Measurements from ENCODE around the gene MYL1.

MYL1 gene

DNA sequence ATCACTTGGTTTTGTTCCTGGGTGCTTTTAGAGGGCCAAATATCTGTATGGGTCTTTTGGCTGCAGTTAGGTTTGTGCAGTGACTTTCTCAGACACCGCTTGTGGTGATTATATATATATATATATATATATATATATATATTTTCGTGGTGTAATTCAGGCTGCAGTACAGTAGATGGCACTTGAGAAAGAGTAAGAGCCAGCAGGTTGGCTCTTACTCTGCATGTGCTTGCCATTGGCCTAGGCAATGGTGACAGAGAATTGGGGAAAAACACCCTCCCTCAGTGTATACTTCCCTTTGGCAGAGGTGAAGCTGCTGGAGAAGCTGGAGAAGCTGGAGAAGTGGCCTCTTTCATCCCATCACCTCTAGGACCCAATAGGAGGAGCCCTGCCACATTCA, 22.2 kb upstream of the MYL1 start:
- TF ChIP-seq, protein P1, sequence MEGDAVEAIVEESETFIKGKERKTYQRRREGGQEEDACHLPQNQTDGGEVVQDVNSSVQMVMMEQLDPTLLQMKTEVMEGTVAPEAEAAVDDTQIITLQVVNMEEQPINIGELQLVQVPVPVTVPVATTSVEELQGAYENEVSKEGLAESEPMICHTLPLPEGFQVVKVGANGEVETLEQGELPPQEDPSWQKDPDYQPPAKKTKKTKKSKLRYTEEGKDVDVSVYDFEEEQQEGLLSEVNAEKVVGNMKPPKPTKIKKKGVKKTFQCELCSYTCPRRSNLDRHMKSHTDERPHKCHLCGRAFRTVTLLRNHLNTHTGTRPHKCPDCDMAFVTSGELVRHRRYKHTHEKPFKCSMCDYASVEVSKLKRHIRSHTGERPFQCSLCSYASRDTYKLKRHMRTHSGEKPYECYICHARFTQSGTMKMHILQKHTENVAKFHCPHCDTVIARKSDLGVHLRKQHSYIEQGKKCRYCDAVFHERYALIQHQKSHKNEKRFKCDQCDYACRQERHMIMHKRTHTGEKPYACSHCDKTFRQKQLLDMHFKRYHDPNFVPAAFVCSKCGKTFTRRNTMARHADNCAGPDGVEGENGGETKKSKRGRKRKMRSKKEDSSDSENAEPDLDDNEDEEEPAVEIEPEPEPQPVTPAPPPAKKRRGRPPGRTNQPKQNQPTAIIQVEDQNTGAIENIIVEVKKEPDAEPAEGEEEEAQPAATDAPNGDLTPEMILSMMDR (IDR thresholded peaks at IDR 0.05): no peak
- Histone ChIP-seq H3K9me3 (no peaks in the 10 kb centered on the region), H3K27me3 (no peaks in the 10 kb centered on the region), H3K4me1 (ENCODE audit: control insufficient read depth in 1 of 2, insufficient read depth in 1 of 2, low read depth in 1 of 2, low read length in 1 of 2) (no peaks in the 10 kb centered on the region), H3K36me3 (no peaks in the 10 kb centered on the region), H3K27ac (no peak overlapping the region), H3K4me3 (ENCODE audit: low read depth in 1 of 2, low read length in 1 of 2) (no peak overlapping the region)

DNA sequence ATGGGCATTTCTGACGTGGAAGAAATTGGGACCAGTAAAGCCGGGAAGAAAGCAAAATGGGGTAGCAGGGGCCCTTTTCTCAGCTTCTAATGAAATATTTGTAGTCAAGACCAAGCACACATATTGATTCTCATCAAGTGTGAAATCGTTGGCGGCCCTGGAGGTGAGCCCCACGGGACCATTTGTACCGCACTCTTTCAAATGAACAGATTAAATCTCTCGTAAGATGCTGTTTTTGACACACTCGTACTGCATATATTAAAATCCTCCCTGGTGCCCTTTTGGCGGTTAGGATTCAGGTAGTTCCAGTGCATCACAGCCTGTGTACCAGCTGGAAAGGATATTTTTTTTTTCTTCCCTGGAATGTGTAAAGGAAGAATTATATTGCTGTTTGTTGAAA, 9.9 kb upstream of the MYL1 start:
- H3K9me3 ChIP-seq: no peaks in the 10 kb centered on the region
- H3K4me3 ChIP-seq (ENCODE audit: low read depth in 1 of 2, low read length in 1 of 2): no peak overlapping the region
- H3K27me3 ChIP-seq: no peaks in the 10 kb centered on the region
- no peaks in the 10 kb centered on the region for H3K36me3 ChIP-seq
- no peak overlapping the region for H3K27ac ChIP-seq
- TF ChIP-seq, protein P1 (IDR thresholded peaks at IDR 0.05): no peak
- no peaks in the 10 kb centered on the region for H3K4me1 ChIP-seq (ENCODE audit: control insufficient read depth in 1 of 2, insufficient read depth in 1 of 2, low read depth in 1 of 2, low read length in 1 of 2)

GRCh38 chr2:210324458-210324857, 9.5 kb upstream of the MYL1 start:
- TF ChIP-seq, protein P1 (IDR thresholded peaks at IDR 0.05): no peak
- H3K27ac ChIP-seq: no peak overlapping the region
- H3K4me1 ChIP-seq (ENCODE audit: control insufficient read depth in 1 of 2, insufficient read depth in 1 of 2, low read depth in 1 of 2, low read length in 1 of 2): no peaks in the 10 kb centered on the region
- no peak overlapping the region for H3K4me3 ChIP-seq (ENCODE audit: low read depth in 1 of 2, low read length in 1 of 2)
- H3K36me3 ChIP-seq: no peaks in the 10 kb centered on the region
- no peaks in the 10 kb centered on the region for H3K9me3 ChIP-seq
- no peaks in the 10 kb centered on the region for H3K27me3 ChIP-seq

GRCh38 chr2:210323003-210323402, 8.0 kb upstream of the MYL1 start:
- Histone ChIP-seq H3K4me3 (ENCODE audit: low read depth in 1 of 2, low read length in 1 of 2) (no peak overlapping the region), H3K9me3 (no peaks in the 10 kb centered on the region)
- TF ChIP-seq, protein P1 (IDR thresholded peaks at IDR 0.05): no peak

GRCh38 chr2:210318891-210319290, 3.9 kb upstream of the MYL1 start:
- H3K27me3 ChIP-seq: no peaks in the 10 kb centered on the region
- TF ChIP-seq, protein P1 (IDR thresholded peaks at IDR 0.05): no peak
- no peak overlapping the region for H3K27ac ChIP-seq
- no peaks in the 10 kb centered on the region for H3K36me3 ChIP-seq
- no peak overlapping the region for H3K4me3 ChIP-seq (ENCODE audit: low read depth in 1 of 2, low read length in 1 of 2)
- no peaks in the 10 kb centered on the region for H3K4me1 ChIP-seq (ENCODE audit: control insufficient read depth in 1 of 2, insufficient read depth in 1 of 2, low read depth in 1 of 2, low read length in 1 of 2)
- no peaks in the 10 kb centered on the region for H3K9me3 ChIP-seq

More at GRCh38 chr2:210323003-210323402, 8.0 kb upstream of the MYL1 start:
- Histone ChIP-seq H3K27ac (no peak overlapping the region), H3K4me1 (ENCODE audit: control insufficient read depth in 1 of 2, insufficient read depth in 1 of 2, low read depth in 1 of 2, low read length in 1 of 2) (no peaks in the 10 kb centered on the region), H3K27me3 (no peaks in the 10 kb centered on the region), H3K36me3 (no peaks in the 10 kb centered on the region)

DNA sequence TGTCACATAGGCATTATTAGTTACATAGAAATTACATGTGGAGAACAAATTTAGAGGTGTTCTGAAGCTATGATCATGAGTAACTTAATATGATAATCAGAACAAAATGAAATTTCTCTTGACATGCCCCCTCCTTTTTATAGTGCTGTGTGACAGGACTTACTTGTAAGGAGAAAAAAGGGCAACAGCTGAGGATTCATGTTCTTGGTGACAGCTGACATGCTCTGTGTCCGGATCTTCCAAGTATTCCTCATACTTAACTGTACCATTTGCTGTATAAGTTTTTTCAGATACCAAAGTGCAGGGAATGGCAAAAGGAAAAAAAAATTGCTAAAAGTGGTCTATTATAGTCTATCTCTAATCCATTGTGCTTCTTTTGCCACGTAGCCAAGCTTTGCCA, 3.5 kb upstream of the MYL1 start:
- no peaks in the 10 kb centered on the region for H3K4me1 ChIP-seq (ENCODE audit: control insufficient read depth in 1 of 2, insufficient read depth in 1 of 2, low read depth in 1 of 2, low read length in 1 of 2)
- H3K9me3 ChIP-seq: no peaks in the 10 kb centered on the region
- no peak overlapping the region for H3K4me3 ChIP-seq (ENCODE audit: low read depth in 1 of 2, low read length in 1 of 2)
- TF ChIP-seq, protein P1 (IDR thresholded peaks at IDR 0.05): no peak
- no peaks in the 10 kb centered on the region for H3K36me3 ChIP-seq
- H3K27ac ChIP-seq: no peak overlapping the region
- H3K27me3 ChIP-seq: no peaks in the 10 kb centered on the region

Data from neutrophil (primary cell).